ENCODE measurements around the gene AGBL3.

The AGBL3 gene

GRCh38 chr7:135147899-135148721 is 161.8 kb downstream of the AGBL3 start, which contains the start of gene TMEM140:
Gene TMEM140, plus strand, starts transcription at chr7:135148072. Its CDS starts 16,370 bp downstream, at chr7:135164442.
- H3K4me3 ChIP-seq (ENCODE audit: low read length) = no peak within 1 kb of the TSS

GRCh38 chr7:135150072-135150782 is 163.9 kb downstream of the AGBL3 start:
- Histone ChIP-seq H3K9me3 (ENCODE audit: low read length) (no peaks in the 10 kb centered on the region), H3K4me3 (ENCODE audit: low read length) (no peak overlapping the region), H3K36me3 (ENCODE audit: insufficient read depth, low read length) (no peaks in the 10 kb centered on the region), H2AFZ (ENCODE audit: low read depth, low read length) (no peak overlapping the region), H3K4me1 (ENCODE audit: insufficient read depth, low read length) (no peaks in the 10 kb centered on the region), H3K27me3 (ENCODE audit: insufficient read depth, low read length) (no peaks in the 10 kb centered on the region)

More at GRCh38 chr7:135147899-135148721, 161.8 kb downstream of the AGBL3 start, which contains the start of gene TMEM140:
- Histone ChIP-seq H3K9me3 (ENCODE audit: low read length) (no peaks in the 10 kb centered on the region), H2AFZ (ENCODE audit: low read depth, low read length) (no peak within 1 kb of the TSS), H3K4me1 (ENCODE audit: insufficient read depth, low read length) (no peaks in the 10 kb centered on the region), H3K36me3 (ENCODE audit: insufficient read depth, low read length) (no peaks in the 10 kb centered on the region), H3K27me3 (ENCODE audit: insufficient read depth, low read length) (no peaks in the 10 kb centered on the region)

GRCh38 chr7:135151132-135151531 is 164.8 kb downstream of the AGBL3 start:
- H2AFZ ChIP-seq (ENCODE audit: low read depth, low read length) = no peak overlapping the region
- no peaks in the 10 kb centered on the region for H3K4me1 ChIP-seq (ENCODE audit: insufficient read depth, low read length)
- H3K4me3 ChIP-seq (ENCODE audit: low read length) = no peak overlapping the region
- H3K9me3 ChIP-seq (ENCODE audit: low read length) = peaks cover 2% of the 10 kb centered on the region
- H3K36me3 ChIP-seq (ENCODE audit: insufficient read depth, low read length) = no peaks in the 10 kb centered on the region
- no peaks in the 10 kb centered on the region for H3K27me3 ChIP-seq (ENCODE audit: insufficient read depth, low read length)

GRCh38 chr7:135151533-135151932 is 165.2 kb downstream of the AGBL3 start:
- no peak overlapping the region for H3K4me3 ChIP-seq (ENCODE audit: low read length)
- no peaks in the 10 kb centered on the region for H3K27me3 ChIP-seq (ENCODE audit: insufficient read depth, low read length)
- no peak overlapping the region for H2AFZ ChIP-seq (ENCODE audit: low read depth, low read length)
- H3K36me3 ChIP-seq (ENCODE audit: insufficient read depth, low read length) = no peaks in the 10 kb centered on the region
- no peaks in the 10 kb centered on the region for H3K4me1 ChIP-seq (ENCODE audit: insufficient read depth, low read length)
- peaks cover 2% of the 10 kb centered on the region for H3K9me3 ChIP-seq (ENCODE audit: low read length)

GRCh38 chr7:135152442-135152841 is 166.1 kb downstream of the AGBL3 start:
- no peaks in the 10 kb centered on the region for H3K4me1 ChIP-seq (ENCODE audit: insufficient read depth, low read length)
- H3K36me3 ChIP-seq (ENCODE audit: insufficient read depth, low read length) = no peaks in the 10 kb centered on the region
- no peak overlapping the region for H3K4me3 ChIP-seq (ENCODE audit: low read length)
- H3K27me3 ChIP-seq (ENCODE audit: insufficient read depth, low read length) = no peaks in the 10 kb centered on the region
- H3K9me3 ChIP-seq (ENCODE audit: low read length) = peaks cover 6% of the 10 kb centered on the region
- no peak overlapping the region for H2AFZ ChIP-seq (ENCODE audit: low read depth, low read length)

GRCh38 chr7:135154734-135155133 is 168.4 kb downstream of the AGBL3 start:
- H3K27me3 ChIP-seq (ENCODE audit: insufficient read depth, low read length) = no peaks in the 10 kb centered on the region
- peaks cover 7% of the 10 kb centered on the region for H3K36me3 ChIP-seq (ENCODE audit: insufficient read depth, low read length)
- no peak overlapping the region for H2AFZ ChIP-seq (ENCODE audit: low read depth, low read length)
- H3K4me3 ChIP-seq (ENCODE audit: low read length) = no peak overlapping the region
- no peaks in the 10 kb centered on the region for H3K4me1 ChIP-seq (ENCODE audit: insufficient read depth, low read length)
- H3K9me3 ChIP-seq (ENCODE audit: low read length) = peaks cover 19% of the 10 kb centered on the region

GRCh38 chr7:135156290-135156689 is 170.0 kb downstream of the AGBL3 start:
- H3K27me3 ChIP-seq (ENCODE audit: insufficient read depth, low read length) = no peaks in the 10 kb centered on the region
- H3K9me3 ChIP-seq (ENCODE audit: low read length) = peaks cover 19% of the 10 kb centered on the region
- no peak overlapping the region for H3K4me3 ChIP-seq (ENCODE audit: low read length)
- peaks cover 7% of the 10 kb centered on the region for H3K36me3 ChIP-seq (ENCODE audit: insufficient read depth, low read length)
- peaks cover 9% of the 10 kb centered on the region for H3K4me1 ChIP-seq (ENCODE audit: insufficient read depth, low read length)
- H2AFZ ChIP-seq (ENCODE audit: low read depth, low read length) = no peak overlapping the region

- H3K4me1 ChIP-seq (ENCODE audit: insufficient read depth, low read length) = peaks cover 9% of the 10 kb centered on the region
- no peak overlapping the region for H3K4me3 ChIP-seq (ENCODE audit: low read length)
- peaks cover 19% of the 10 kb centered on the region for H3K9me3 ChIP-seq (ENCODE audit: low read length)
- no peak overlapping the region for H2AFZ ChIP-seq (ENCODE audit: low read depth, low read length)
- peaks cover 7% of the 10 kb centered on the region for H3K36me3 ChIP-seq (ENCODE audit: insufficient read depth, low read length)
- H3K27me3 ChIP-seq (ENCODE audit: insufficient read depth, low read length) = no peaks in the 10 kb centered on the region
Observed at GRCh38 chr7:135158141-135158655, 171.9 kb downstream of the AGBL3 start.

GRCh38 chr7:135158874-135159273 is 172.6 kb downstream of the AGBL3 start:
- Histone ChIP-seq H3K4me1 (ENCODE audit: insufficient read depth, low read length) (peaks cover 9% of the 10 kb centered on the region), H3K9me3 (ENCODE audit: low read length) (peaks cover 19% of the 10 kb centered on the region), H2AFZ (ENCODE audit: low read depth, low read length) (no peak overlapping the region), H3K36me3 (ENCODE audit: insufficient read depth, low read length) (peaks cover 7% of the 10 kb centered on the region), H3K27me3 (ENCODE audit: insufficient read depth, low read length) (no peaks in the 10 kb centered on the region), H3K4me3 (ENCODE audit: low read length) (no peak overlapping the region)

GRCh38 chr7:135159359-135160085 is 173.2 kb downstream of the AGBL3 start:
- H3K4me3 ChIP-seq (ENCODE audit: low read length) = no peak overlapping the region
- peaks cover 19% of the 10 kb centered on the region for H3K9me3 ChIP-seq (ENCODE audit: low read length)
- peaks cover 12% of the 10 kb centered on the region for H3K36me3 ChIP-seq (ENCODE audit: insufficient read depth, low read length)
- no peak overlapping the region for H2AFZ ChIP-seq (ENCODE audit: low read depth, low read length)
- no peaks in the 10 kb centered on the region for H3K27me3 ChIP-seq (ENCODE audit: insufficient read depth, low read length)
- peaks cover 9% of the 10 kb centered on the region for H3K4me1 ChIP-seq (ENCODE audit: insufficient read depth, low read length)

GRCh38 chr7:135160098-135160857 is 174.0 kb downstream of the AGBL3 start:
- H3K27me3 ChIP-seq (ENCODE audit: insufficient read depth, low read length) = no peaks in the 10 kb centered on the region
- H3K36me3 ChIP-seq (ENCODE audit: insufficient read depth, low read length) = peaks cover 18% of the 10 kb centered on the region
- no peak overlapping the region for H3K4me3 ChIP-seq (ENCODE audit: low read length)
- H3K9me3 ChIP-seq (ENCODE audit: low read length) = peaks cover 19% of the 10 kb centered on the region
- H3K4me1 ChIP-seq (ENCODE audit: insufficient read depth, low read length) = peaks cover 9% of the 10 kb centered on the region
- H2AFZ ChIP-seq (ENCODE audit: low read depth, low read length) = no peak overlapping the region
